ENCODE data around the gene NUP133.
"Not testable (repeated sequence)": the region's sequence is repeated elsewhere in the genome, so short reads cannot be mapped to it uniquely, and the experiment has no call there.

Gene NUP133

GRCh38 chr1:229508823-229509337 is 739 bp upstream of the NUP133 start:
- no peak for DNase-seq

GRCh38 chr1:229507502-229507901 is 639 bp downstream of the NUP133 start:
- no peak for DNase-seq

GRCh38 chr1:229506633-229507032 is 1.5 kb downstream of the NUP133 start:
- DNase-seq: no peak

DNA sequence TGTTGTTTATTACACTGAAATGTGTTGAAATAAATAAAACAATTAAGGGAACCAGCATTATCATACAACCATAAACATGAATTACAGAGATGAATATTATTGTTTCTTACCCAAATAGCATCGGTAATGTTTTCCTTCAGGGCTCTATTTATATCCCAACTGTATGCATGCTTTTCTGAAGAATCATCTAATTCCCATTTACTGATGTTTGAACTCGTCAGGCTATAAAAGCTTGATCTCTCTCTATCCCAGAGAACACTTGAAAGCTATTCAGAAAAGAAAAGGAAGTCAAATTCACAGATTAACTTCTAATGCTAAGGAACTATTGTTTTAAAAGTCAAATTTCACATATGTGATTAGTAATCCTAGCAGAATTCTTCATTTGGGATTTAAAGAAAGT is 12.4 kb downstream of the NUP133 start:
- no peak for DNase-seq

GRCh38 chr1:229487181-229487580 is 21.0 kb downstream of the NUP133 start:
- no peak for DNase-seq

GRCh38 chr1:229485318-229485717 is 22.8 kb downstream of the NUP133 start:
- no peak for DNase-seq

- no peak for DNase-seq
Measured at GRCh38 chr1:229482511-229482910, 25.6 kb downstream of the NUP133 start.

- no peak for DNase-seq
Measured at GRCh38 chr1:229480495-229480894, 27.6 kb downstream of the NUP133 start.

DNA sequence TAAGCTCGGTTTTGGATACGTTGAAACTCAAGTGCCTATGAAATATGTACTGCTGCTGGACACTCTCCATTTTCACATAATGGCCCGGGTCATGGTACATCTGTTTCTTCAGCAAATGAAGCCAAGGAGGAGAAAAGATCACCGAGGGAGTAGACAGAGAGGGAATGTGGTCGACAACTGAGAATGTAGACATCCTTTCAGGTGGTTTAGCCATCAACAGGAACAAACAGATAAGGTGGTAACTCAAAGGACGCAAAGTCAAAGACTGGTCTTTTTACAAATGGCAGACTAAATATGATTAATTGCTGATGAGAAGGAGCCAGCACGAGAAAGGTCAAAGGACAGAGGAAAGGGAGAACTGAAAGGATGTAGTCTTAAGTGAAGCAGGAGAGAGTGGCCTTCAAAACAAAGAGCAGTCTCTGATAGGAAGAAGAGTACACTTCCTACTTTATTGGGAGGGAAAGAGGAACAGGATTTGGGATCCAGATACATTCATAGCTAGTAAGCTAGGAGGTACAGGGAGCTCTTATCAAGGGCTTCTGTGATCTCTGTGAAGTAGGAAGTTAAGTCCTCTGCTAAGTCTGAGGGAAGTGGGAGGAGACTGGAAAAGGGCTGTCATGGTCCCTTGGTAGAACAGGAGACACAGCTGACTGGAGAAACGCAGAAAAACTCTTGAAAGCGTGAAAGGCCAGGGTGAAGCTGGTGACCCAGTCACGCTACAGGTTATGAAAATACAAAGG is 28.3 kb downstream of the NUP133 start:
- no peak for DNase-seq

- no peak for DNase-seq
Measured at GRCh38 chr1:229478852-229479251, 29.3 kb downstream of the NUP133 start.

GRCh38 chr1:229475859-229476258 is 32.3 kb downstream of the NUP133 start:
- DNase-seq: not testable (repeated sequence)

DNA sequence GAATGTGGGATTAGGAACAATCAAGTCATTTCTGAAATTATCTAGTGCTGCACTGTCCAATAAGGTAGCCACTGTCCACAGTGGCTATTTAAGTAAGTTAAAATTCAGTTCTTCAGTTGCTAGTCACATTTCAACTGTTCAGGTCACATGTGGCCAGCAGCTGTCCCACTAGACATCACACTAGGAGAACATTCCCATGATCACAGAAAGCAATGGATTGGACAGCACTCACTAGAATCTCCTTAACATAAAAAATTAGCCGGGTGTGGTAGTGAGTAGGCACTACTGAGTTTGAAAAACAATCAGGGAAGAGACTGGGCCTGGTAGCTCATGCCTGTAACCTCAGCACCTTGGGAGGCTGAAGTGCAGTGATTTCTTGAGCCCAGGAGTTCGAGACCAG is 33.6 kb downstream of the NUP133 start:
- no peak for DNase-seq

GRCh38 chr1:229471175-229471574 is 37.0 kb downstream of the NUP133 start:
- no peak for DNase-seq

DNA sequence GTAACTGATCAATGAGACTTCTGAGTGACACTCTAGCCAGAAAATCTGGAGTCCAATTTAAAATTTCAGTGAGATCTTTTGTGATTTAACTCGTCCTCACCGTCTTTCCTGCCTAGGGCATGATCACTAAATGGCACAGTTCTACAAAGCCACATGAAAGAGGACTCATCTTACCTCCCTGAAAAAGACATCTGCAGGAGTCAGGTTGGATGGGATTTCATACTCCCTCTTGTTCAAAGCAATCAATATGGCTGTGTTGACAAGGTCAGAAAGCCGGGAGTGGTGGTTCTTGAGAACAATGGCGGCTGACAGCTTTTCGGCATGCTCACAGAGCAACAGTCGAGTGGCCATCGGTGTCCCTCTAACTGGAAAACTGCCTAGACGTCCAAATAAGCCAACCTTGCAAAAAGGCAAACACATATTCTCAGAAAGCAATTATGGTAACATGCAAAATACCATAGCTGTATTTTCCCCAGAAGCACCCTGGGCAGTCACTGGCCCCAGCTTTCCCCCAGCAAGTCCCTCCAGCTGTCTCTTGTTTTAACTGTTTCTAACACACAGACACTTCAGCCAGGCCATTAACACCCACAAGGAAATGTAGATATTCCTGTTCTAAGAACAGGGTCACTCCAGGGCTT is 37.6 kb downstream of the NUP133 start:
- no peak for DNase-seq

DNA sequence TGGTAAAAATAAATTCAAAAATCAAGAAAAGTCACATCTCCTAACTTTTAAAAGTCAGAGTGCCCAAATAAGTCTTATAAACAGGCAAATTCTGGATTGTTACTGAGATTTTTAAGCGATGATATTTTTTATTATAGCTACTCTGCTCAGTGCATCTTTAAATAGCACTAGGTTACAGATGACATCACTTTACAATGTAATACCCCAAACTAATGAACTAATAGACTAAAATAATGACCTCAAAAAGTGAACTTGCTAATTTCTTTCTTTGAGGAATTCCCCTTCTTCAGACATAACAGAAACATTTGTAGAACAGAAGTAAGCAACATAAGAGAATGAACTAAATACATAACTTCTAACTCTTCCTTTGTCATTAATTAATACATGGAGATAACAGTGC is 41.3 kb downstream of the NUP133 start:
- DNase-seq: no peak

GRCh38 chr1:229464672-229465071 is 43.5 kb downstream of the NUP133 start:
- DNase-seq: no peak

- no peak for DNase-seq
Measured at GRCh38 chr1:229461032-229461668, 47.0 kb downstream of the NUP133 start.

GRCh38 chr1:229459815-229460214 is 48.3 kb downstream of the NUP133 start:
- no peak for DNase-seq

- no peak for DNase-seq
Measured at GRCh38 chr1:229457436-229457835, 50.7 kb downstream of the NUP133 start.

- no peak for DNase-seq
Measured at GRCh38 chr1:229456016-229456415, 52.1 kb downstream of the NUP133 start.

DNA sequence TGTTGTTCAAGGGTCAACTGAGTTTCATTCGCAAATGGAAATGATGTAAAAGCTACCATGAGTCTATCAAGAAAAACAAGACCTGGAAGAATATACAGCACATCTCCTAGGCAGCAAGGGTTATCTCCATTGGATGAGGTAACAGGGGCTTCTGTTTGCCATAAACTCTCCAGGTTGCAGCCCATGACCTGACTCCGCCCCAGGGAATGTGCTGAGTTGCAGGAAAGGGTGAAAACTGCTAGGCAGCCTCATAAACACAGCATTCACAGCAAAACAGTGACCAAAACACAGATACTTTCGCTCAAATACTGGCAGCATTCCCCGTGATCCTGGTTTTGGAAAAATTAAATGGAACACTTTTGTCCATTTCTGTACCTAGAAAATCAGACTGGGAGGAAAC is 54.1 kb downstream of the NUP133 start:
- no peak for DNase-seq

DNA sequence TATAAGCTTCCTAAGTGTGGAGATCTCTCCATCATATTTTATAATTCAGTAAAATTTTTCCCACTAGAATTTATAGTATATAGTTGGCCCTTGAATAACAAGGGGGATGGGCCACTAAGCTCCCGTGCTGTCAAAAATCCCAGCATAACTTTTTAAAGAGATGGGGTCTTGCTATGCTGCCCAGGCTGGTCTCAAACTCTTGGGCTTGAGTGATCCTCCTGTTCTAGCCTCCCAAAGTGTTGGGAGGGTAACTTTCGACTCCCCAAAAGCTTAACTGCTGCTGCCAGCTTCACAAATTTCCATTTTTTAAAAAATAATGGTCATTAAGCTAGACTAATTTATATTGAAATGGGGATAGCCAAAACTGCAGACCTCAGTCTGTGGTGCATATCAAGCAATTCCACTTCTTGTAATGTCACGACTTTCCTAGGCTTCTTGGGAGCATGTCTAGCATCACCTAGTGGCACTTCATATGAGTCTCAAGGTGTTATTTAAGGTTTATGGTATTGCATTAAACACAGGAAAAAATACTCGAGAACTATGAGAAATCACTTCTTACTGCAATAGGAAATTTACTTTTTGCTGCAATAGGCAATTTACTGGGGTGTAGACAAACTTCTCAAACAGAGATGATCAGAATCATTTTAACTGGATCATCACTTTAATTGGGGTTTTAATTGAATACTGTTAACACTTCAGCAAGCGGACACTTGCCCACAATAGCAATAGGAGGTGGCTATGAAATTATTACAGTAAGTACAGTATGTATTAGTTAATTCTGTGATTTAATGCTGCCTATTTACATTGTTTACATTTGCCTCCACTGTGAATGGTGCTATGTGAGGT is 55.0 kb downstream of the NUP133 start:
- no peak for DNase-seq

GRCh38 chr1:229448845-229449244 is 59.3 kb downstream of the NUP133 start:
- no peak for DNase-seq

All from stimulated activated CD4-positive, alpha-beta T cell treated with anti-CD3 and anti-CD28 coated beads, Interleukin-12 subunit alpha, Interleukin-12 subunit beta, amount 100 ng/mL, for 4 hours (primary cell).